Liver (tissue), 9 donors: Measurements from ENCODE around the gene ACTR3C. TPM values are rescaled to one million over a fixed set of nuclear protein-coding genes. Genes with fewer than 3 reads are reported as not detected.

Source experiments
- DNase-seq: peaks from one replicate; pipeline ENCODE4 v3.0.0-alpha.2; 2017; ENCODE audit warnings: low spot score
- H3K27ac ChIP-seq, 2 donors: one replicate each; pipeline ENCODE4 v1.7.0; 2013; ENCODE audit warnings: inconsistent platforms in 2 of 2, low read length in 2 of 2, control low read depth in 1 of 2, low read depth in 1 of 2, mild to moderate bottlenecking in 1 of 2
- H3K27me3 ChIP-seq, 4 donors: one replicate each; pipeline versions ENCODE4 v1.6.1 to v1.7.0; 2013; ENCODE audit warnings: low read length in 3 of 4, inconsistent platforms in 1 of 4, mild to moderate bottlenecking in 1 of 4, moderate library complexity in 1 of 4; ENCODE audit not compliant: control insufficient read depth in 4 of 4, insufficient read depth in 4 of 4
- H3K36me3 ChIP-seq, 4 donors: one replicate each; pipeline versions ENCODE4 v1.6.1 to v1.7.0; 2013; ENCODE audit warnings: low read length in 3 of 4, mild to moderate bottlenecking in 3 of 4, low read depth in 1 of 4, moderate library complexity in 1 of 4; ENCODE audit not compliant: control insufficient read depth in 4 of 4, insufficient read depth in 3 of 4
- H3K4me1 ChIP-seq, 4 donors: one replicate each; pipeline versions ENCODE4 v1.6.1 to v1.7.0; 2013; ENCODE audit warnings: low read length in 3 of 4, mild to moderate bottlenecking in 3 of 4, moderate library complexity in 1 of 4; ENCODE audit not compliant: control insufficient read depth in 4 of 4, insufficient read depth in 4 of 4
- H3K4me3 ChIP-seq, 3 donors: one replicate each; pipeline versions ENCODE4 v1.6.1 to v1.7.0; 2013; ENCODE audit warnings: low read length in 3 of 3, control low read depth in 1 of 3, low read depth in 1 of 3, mild to moderate bottlenecking in 1 of 3
- H3K9ac ChIP-seq, 2 donors: one replicate each; pipeline ENCODE4 v1.7.0; 2013; ENCODE audit warnings: low read length in 2 of 2, mild to moderate bottlenecking in 2 of 2, moderate library complexity in 2 of 2, control low read depth in 1 of 2, low read depth in 1 of 2
- H3K9me3 ChIP-seq, 4 donors: one replicate each; pipeline versions ENCODE4 v1.6.1 to v1.7.0; 2013; ENCODE audit warnings: low read length in 3 of 4; ENCODE audit not compliant: control insufficient read depth in 4 of 4
- ATF3 ChIP-seq: IDR thresholded peaks from 2 replicates; pipeline ENCODE4 v1.6.1; 2016; ENCODE audit warnings: antibody characterized with exemption
- CTCF ChIP-seq: fragments of 150-350 bp; IDR thresholded peaks from 2 replicates; pipeline ENCODE4 v1.5.1; 2017; ENCODE audit warnings: improper control_type of control experiment, low read depth, low read length; ENCODE audit not compliant: missing input control
- EGR1 ChIP-seq, 2 donors: IDR thresholded peaks; 2 replicates each; pipeline ENCODE4 v1.6.1; 2016 to 2018; ENCODE audit warnings: antibody characterized with exemption in 2 of 2, low read depth in 2 of 2
- FOXA1 ChIP-seq: IDR thresholded peaks from 2 replicates; pipeline ENCODE4 v1.6.1; 2016; ENCODE audit warnings: antibody characterized with exemption
- FOXA2 ChIP-seq: IDR thresholded peaks from 2 replicates; pipeline ENCODE4 v1.6.1; 2016; ENCODE audit warnings: antibody characterized with exemption
- GABPA ChIP-seq, 2 donors: IDR thresholded peaks in 1 of 2; conservative IDR thresholded peaks in 1 of 2; 2 replicates each; pipeline ENCODE4 v1.6.1; 2016; ENCODE audit warnings: antibody characterized with exemption in 2 of 2, mild to moderate bottlenecking in 1 of 2, moderate library complexity in 1 of 2
- HNF4A ChIP-seq, 2 donors: conservative IDR thresholded peaks; 2 replicates each; pipeline ENCODE4 v1.6.1; 2016; ENCODE audit warnings: antibody characterized with exemption in 2 of 2, mild to moderate bottlenecking in 2 of 2
- HNF4G ChIP-seq: IDR thresholded peaks from 2 replicates; pipeline ENCODE4 v1.6.1; 2016; ENCODE audit warnings: antibody characterized with exemption
- JUND ChIP-seq, 2 donors: IDR thresholded peaks; 2 replicates each; pipeline ENCODE4 v1.6.1; 2016; ENCODE audit warnings: antibody characterized with exemption in 2 of 2
- MAX ChIP-seq: IDR thresholded peaks from 2 replicates; pipeline ENCODE4 v1.6.1; 2016; ENCODE audit warnings: antibody characterized with exemption
- NR2F2 ChIP-seq: IDR thresholded peaks from 2 replicates; pipeline ENCODE4 v1.6.1; 2016; ENCODE audit warnings: antibody characterized with exemption
- RAD21 ChIP-seq, 2 donors: IDR thresholded peaks; 2 replicates each; pipeline ENCODE4 v1.6.1; 2016; ENCODE audit warnings: antibody characterized with exemption in 2 of 2, mild to moderate bottlenecking in 2 of 2
- REST ChIP-seq: IDR thresholded peaks from 2 replicates; pipeline ENCODE4 v1.6.1; 2016; ENCODE audit warnings: antibody characterized with exemption, mild to moderate bottlenecking
- RXRA ChIP-seq, 2 donors: IDR thresholded peaks; 2 replicates each; pipeline ENCODE4 v1.6.1; 2017 to 2018; ENCODE audit warnings: antibody characterized with exemption in 2 of 2, mild to moderate bottlenecking in 1 of 2
- SP1 ChIP-seq: IDR thresholded peaks from 2 replicates; pipeline ENCODE4 v1.6.1; 2018; ENCODE audit warnings: antibody characterized with exemption, mild to moderate bottlenecking
- TAF1 ChIP-seq: conservative IDR thresholded peaks from 2 replicates; pipeline ENCODE4 v1.6.1; 2016; ENCODE audit warnings: antibody characterized with exemption, mild to moderate bottlenecking
- YY1 ChIP-seq: IDR thresholded peaks from 2 replicates; pipeline ENCODE4 v1.6.1; 2016; ENCODE audit warnings: antibody characterized with exemption, mild to moderate bottlenecking
- ZBTB33 ChIP-seq: IDR thresholded peaks from 2 replicates; pipeline ENCODE4 v1.6.1; 2016; ENCODE audit warnings: antibody characterized with exemption
- WGBS: extraction: QIAGEN DNeasy Blood & Tissue Kit; methylation state at CpG from one replicate; pipeline ENCODE4 v1.1.7; 2013; 5-methylcytosine and 5-hydroxymethylcytosine counted together
- polyA plus RNA-seq, 2 donors: library from polyadenylated mRNA; stranded (reverse) in 1 of 2; unstranded in 1 of 2; fragments of 200-250 nt in 1 of 2; fragments of >200 nt in 1 of 2; fragmentation: Nextera tagmentation in 1 of 2; extraction: Ambion mirVana in 1 of 2; gene quantifications; one replicate each; pipeline versions ENCODE4 v1.2.1 to v1.2.3, GENCODE V29; 2013 to 2015
- total RNA-seq, 2 donors: library from RNA; depleted of rRNA; stranded (reverse); fragments of >200 nt; gene quantifications; one replicate each; pipeline ENCODE4 v1.2.3, GENCODE V29; 2014
- donor health status: healthy.
- donor health status: healthy.
- donor health status: healthy.
- donor health status: healthy.
- donor health status: healthy.

ACTR3C gene
- total and polyA plus RNA-seq, 4 donors, result 3.0 to 61.7 (median 28.3) TPM

GRCh38 chr7:150334108-150334507, 10.8 kb upstream of the ACTR3C start:
- Histone ChIP-seq H3K9me3 (no peaks in the 10 kb centered on the region), H3K36me3 (peaks cover 0 to 28% (median 7%) of the 10 kb centered on the region in 4 donors), H3K27ac (no peak overlapping the region), H3K27me3 (no peaks in the 10 kb centered on the region), H3K9ac (no peak overlapping the region), H3K4me3 (no peak overlapping the region), H3K4me1 (peaks cover 23 to 50% (median 45%) of the 10 kb centered on the region in 4 donors)
- 95% methylated on average over 8 of the region's 8 CpGs for WGBS
- no peak for DNase-seq
- TF ChIP-seq ATF3 (no peak), RXRA (IDR thresholded peaks at IDR 0.05) (no peak), HNF4G (no peak), TAF1 (no peak), NR2F2 (no peak), JUND (IDR thresholded peaks at IDR 0.05) (no peak), GABPA (IDR thresholded peaks at IDR 0.05 in 1 of 2, conservative IDR thresholded peaks at IDR 0.05 in 1 of 2) (no peak), EGR1 (IDR thresholded peaks at IDR 0.05; ENCODE audit: low read depth in 2 of 2) (no peak), REST (no peak), FOXA1 (no peak), YY1 (no peak), SP1 (no peak), FOXA2 (no peak), RAD21 (IDR thresholded peaks at IDR 0.05) (no peak), CTCF (no peak), HNF4A (conservative IDR thresholded peaks at IDR 0.05) (no peak), ZBTB33 (no peak), MAX (no peak)
